SKM-1 (cell line): ENCODE data around the gene LAMB4.

ENCODE experiments used
- DNase-seq: peaks from one replicate; lab custom pipeline; 2025; ENCODE audit not compliant: unreplicated experiment; lab: John Stamatoyannopoulos, UW

The LAMB4 gene

DNA sequence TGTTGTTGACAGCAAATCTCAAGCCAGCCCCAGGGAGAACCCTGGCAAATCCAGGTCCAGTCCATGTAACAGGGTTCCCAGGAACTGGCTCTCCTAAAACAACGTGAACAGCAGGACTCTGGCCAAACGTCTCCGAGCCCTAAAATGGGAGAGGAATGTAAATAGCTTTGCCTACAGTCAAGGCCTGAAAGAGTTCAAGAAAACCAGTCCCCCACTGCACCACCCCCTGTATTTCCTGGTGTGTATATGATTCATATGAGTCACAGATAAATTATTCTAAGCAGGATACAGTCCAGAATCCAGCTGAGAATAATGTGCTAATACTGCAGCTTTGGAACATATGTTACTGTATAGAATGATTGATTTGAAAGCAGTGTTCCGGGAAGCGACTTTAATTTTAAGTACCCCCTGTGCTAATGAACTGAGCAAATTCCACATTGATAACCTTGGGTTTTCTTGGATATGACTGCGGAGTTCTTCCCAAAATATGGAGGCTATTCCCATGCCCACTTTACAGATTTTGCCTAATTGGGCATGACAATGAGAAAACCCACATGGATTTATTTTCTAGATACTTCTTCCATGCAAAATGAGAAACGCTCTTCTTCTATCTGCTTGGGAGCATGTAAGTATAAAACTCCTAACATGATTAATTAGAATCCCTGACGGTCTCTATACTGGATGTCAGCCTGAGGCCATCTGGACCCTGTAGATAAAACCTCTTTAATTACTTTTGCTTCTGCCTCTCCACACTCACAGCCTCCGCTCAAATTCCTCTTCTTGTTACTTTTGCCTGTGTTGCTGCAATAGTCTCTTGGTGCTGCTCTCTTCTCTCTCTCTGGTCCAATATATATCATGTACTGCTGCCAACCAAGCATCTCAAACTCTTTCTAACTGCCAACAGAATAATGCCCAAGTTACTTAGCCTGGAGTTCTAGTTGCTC is 50.2 kb downstream of the LAMB4 start:
- DNase-seq, result no peak

- no peak for DNase-seq
These were observed 50.9 kb downstream of the LAMB4 start for GRCh38 chr7:108079276-108079647.

DNA sequence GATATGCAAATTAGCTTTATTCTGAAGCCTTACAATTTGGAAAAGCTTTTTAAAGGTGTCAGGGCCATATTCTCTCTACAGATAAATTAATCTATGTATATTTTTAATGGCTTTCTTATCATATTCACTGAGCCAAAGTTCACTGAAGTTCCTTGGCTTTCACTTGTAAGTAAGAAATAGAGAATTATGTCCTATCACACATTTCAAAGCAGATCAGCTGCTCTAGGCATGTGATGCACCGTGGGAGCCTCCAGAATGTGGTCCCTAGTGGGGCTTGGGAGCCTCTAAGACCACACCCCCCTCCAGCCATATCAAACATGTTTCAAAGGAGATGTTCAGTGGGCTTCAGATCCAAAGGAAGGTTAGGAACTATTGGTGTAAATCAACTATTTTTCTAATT is 51.5 kb downstream of the LAMB4 start:
- DNase-seq, result no peak

- no peak for DNase-seq
These were observed 51.9 kb downstream of the LAMB4 start for GRCh38 chr7:108078211-108078673.

DNA sequence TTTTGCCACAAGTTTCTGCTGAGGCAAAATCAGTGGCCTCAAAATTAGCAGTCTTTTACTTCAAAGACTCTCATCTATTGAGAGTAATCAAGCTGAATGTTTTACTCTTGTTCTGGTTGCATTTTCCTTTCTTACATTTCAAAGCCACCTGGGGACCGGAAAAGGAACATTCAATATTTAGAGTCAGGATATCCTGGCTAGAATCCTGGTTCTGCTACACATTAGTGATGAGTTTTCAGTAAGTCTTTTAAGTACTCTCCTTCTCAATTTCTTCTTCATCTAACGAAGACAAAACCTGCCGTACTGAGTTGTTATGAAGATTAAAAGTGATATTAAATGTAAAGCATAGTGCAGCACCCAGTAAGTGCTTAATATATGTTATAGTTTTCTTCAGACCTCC is 52.5 kb downstream of the LAMB4 start:
- DNase-seq, result no peak

GRCh38 chr7:108076156-108076555 is 54.0 kb downstream of the LAMB4 start:
- DNase-seq, result no peak

GRCh38 chr7:108073305-108074070 is 56.7 kb downstream of the LAMB4 start:
- no peak for DNase-seq

DNA sequence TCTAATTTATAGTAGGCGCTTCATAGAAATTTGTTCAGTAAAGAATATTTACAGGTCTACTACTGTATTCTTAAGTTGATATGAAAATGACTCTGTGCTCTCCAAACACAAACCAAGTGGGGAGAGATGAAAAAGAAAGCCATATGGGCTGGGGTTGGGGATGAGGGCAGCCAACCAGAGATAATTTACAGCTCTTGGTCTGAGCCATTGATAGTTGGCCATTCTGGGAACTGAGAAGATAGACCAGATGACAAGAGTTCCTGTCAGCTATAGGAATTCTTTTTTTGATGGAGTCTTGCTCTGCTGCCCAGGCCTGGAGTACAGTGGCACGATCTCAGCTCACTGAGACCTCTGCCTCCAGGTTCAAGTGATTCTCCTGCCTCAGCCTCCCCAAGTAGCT is 57.4 kb downstream of the LAMB4 start:
- no peak for DNase-seq

GRCh38 chr7:108072116-108072515 is 58.0 kb downstream of the LAMB4 start:
- no peak for DNase-seq

- no peak for DNase-seq
These were observed 58.6 kb downstream of the LAMB4 start for GRCh38 chr7:108071551-108071950.

- DNase-seq, result no peak
These were observed 60.5 kb downstream of the LAMB4 start for GRCh38 chr7:108069646-108070045.

- DNase-seq, result no peak
These were observed 62.3 kb downstream of the LAMB4 start for GRCh38 chr7:108067844-108068243.

DNA sequence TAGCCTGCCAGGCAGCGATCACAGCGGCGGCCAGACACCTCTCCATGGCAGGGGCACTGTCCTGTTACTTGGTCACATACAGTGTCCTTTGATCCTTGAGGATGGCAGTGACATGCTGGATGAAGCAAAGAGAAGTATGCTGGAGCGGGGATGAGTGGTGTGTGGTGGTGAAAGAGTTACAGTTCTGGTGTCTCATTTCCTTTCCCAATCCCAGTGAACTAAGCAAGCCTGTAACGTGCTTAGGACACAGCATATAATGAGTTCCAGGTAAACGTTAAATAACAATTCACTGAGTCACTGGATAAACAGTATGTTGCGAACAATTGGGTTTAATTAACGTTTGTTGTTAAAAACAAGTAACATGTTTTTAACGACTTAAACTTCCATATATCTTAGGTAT is 63.7 kb downstream of the LAMB4 start:
- no peak for DNase-seq

- no peak for DNase-seq
These were observed 66.6 kb downstream of the LAMB4 start for GRCh38 chr7:108063520-108063933.

DNA sequence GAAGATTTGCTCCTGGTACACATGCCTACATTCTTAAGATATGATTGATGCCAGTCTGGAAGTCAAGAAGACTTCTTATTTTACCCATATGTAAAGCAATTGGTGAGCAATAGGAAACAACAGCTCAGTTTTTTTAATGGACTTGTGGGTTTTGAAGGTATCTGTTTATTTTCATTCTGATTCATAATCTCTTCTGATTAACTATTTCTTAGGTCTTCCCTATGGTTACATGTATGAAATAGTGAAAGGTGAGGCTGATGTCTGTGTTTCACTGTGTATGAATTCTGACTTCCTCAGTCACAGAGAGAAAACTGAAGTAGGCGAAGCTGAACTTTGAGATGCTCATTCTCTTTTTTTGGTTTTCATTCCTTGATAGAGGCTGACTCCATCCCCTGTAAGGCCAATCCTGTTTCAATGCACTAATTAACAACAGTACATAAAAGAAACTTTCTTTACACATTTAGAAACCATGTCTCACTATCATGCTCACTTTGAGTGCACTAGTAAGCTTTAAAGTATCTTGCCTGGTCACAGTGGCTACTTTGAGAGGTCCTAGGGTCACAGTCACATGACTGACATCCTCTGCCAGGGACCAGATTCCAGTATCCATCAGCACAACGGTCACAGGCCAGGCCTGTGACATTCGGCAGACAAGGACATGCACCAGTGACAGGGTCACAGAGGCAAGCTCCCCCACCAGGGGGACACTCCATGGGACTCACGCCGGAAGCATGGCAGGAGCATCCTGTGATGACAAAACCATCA is 67.7 kb downstream of the LAMB4 start:
- no peak for DNase-seq

DNA sequence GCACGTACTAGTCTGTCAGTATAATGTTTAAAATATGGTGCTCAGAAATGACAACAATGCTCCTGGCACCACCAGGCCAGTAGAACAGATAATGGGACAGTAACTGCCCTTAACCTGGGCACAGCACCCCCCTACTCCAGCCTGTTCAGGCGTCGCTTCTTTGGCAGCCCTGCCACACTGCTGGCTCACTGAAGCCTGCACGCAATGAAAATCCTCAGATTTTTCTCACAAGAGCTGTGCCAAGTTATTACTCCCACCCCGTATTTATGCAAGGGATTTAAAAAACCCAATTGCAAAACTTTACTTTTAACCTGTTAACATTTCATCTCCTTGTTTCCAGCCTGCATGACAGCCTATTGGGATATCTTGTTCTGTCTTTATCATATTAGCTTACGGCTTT is 70.6 kb downstream of the LAMB4 start:
- DNase-seq, result no peak

GRCh38 chr7:108057951-108058481 is 72.1 kb downstream of the LAMB4 start:
- no peak for DNase-seq

DNA sequence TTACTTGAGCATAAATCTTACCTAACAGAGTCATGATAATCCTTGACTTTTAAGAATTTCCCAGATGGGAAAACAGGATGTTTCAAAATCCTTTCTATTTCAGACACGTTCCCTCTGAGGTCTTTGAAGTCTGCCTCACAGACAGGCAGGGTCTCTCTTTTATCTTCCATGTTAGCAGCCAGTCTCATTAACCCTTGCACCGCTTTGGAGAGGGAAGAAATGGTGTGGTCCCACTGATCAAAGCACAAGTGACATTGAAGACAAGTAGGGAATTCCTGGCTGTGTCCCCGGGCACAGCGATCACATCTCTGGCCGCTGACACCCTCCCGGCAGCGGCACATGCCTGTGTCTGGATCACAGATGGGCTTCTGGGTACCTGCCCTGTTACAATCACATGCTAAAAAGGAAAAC is 74.5 kb downstream of the LAMB4 start:
- no peak for DNase-seq

GRCh38 chr7:108054537-108054936 is 75.6 kb downstream of the LAMB4 start:
- no peak for DNase-seq

DNA sequence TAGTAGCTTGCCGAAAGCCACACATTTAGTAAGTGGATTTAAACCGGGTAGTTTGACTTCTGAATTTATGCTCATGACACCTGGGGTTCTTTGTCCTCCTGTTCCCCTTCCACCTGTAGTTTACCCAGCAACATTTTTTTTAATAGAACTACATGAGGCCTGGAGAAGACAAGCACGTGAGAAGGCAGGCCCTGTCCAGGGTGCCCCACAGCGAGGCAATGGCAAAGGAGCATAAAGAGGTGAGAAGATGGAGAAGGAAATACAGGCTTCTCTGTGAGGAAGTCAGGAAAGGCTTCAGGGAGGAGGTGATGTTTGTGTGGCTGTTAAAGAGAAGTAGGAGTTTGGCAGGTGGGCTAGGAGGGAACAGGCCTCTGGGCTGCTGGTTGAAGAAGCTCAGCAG is 76.9 kb downstream of the LAMB4 start:
- DNase-seq, result no peak

DNA sequence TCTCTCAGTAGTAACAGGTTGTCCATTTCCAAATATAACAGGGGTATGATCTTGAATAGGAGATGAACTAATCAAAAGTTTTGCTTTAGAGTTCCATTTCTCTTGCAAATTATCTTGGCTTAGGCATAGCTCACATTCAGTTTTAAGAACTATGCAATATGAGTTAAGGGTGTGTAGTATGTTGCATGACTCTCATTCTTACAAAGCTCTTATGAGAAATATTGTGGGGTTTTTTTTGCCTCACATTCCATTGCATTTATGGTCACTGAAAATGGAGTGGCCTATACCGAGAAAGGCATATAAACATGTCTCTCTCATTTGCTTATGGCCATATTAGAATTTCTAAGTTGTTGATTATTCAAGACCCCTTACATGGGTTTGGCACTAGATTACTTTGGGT is 78.7 kb downstream of the LAMB4 start:
- DNase-seq, result no peak
